Endothelial cell of umbilical vein (primary cell): ENCODE data around the gene SEMA4D. TPM values are rescaled to one million over a fixed set of nuclear protein-coding genes. Genes with fewer than 3 reads are reported as not detected.

Experiments
- BruUV-seq: library from RNA; stranded (reverse); fragments of 400-500 nt; replicated peaks from 2 replicates; lab custom pipeline; 2021; lab: Mats Ljungman, UMichigan
- CTCF ChIA-PET: fragments of 300-600, 350-600 bp; sonication (Branson Sonifier 250); formaldehyde crosslinking; loops from one replicate; lab custom pipeline; 2021; ENCODE audit warnings: antibody characterized with exemption, inconsistent platforms; lab: Charles Lee
- POLR2A ChIA-PET: fragments of 300-600, 350-600 bp; sonication (Branson Sonifier 250); formaldehyde crosslinking; loops from one replicate; lab custom pipeline; 2021; ENCODE audit warnings: antibody characterized with exemption, inconsistent platforms; lab: Charles Lee
- DNase-seq: peaks from one replicate; pipeline ENCODE4 v3.0.0-alpha.2; 2011; ENCODE audit warnings: low read depth, low spot score
- FAIRE-seq: peaks from 2 replicates; lab custom pipeline; 2011; peaks lifted over from hg19 to GRCh38; lab: Jason Lieb, UNC
- H2AFZ ChIP-seq: 2 replicates; pipeline ENCODE4 v1.6.0; 2012; ENCODE audit warnings: low read depth, low read length, control low read depth, inconsistent platforms
- H3K27ac ChIP-seq: 2 replicates; pipeline ENCODE4 v1.5.1; 2011; ENCODE audit warnings: low read depth, mild to moderate bottlenecking, control low read depth, low read length, moderate library complexity; ENCODE audit not compliant: insufficient read depth
- H3K27me3 ChIP-seq, 2 experiments: 2 replicates each; pipeline versions ENCODE4 v1.6.0 to v1.6.1; 2011; ENCODE audit warnings: low read length in 2 of 2, mixed read lengths in 1 of 2; ENCODE audit not compliant: control insufficient read depth in 2 of 2, insufficient read depth in 2 of 2
- H3K36me3 ChIP-seq, 2 experiments: 2 replicates in 1 of 2; 3 replicates in 1 of 2; pipeline ENCODE4 v1.5.1; 2011; ENCODE audit warnings: low read length in 2 of 2, mild to moderate bottlenecking in 1 of 2, moderate library complexity in 1 of 2; ENCODE audit not compliant: control insufficient read depth in 2 of 2, insufficient read depth in 2 of 2; ENCODE audit errors: extremely low read depth in 1 of 2
- H3K4me1 ChIP-seq: 3 replicates; pipeline ENCODE4 v1.5.1; 2011; ENCODE audit warnings: mild to moderate bottlenecking, low read length; ENCODE audit not compliant: control insufficient read depth, insufficient read depth; ENCODE audit errors: extremely low read depth
- H3K4me2 ChIP-seq: 2 replicates; pipeline ENCODE4 v1.6.1; 2011; ENCODE audit warnings: low read length, control low read depth, mixed read lengths; ENCODE audit not compliant: insufficient read depth
- H3K4me3 ChIP-seq, 3 experiments: fragments of 200-600 bp in 1 of 3; sonication (generic), shearing (Covaris generic) in 1 of 3; replicated peaks in 1 of 3; 2 replicates each; pipeline ENCODE4 v1.5.1; 2011 to 2016; ENCODE audit warnings: control low read depth in 3 of 3, low read length in 3 of 3, mild to moderate bottlenecking in 2 of 3, inconsistent platforms in 1 of 3, low read depth in 1 of 3, moderate library complexity in 1 of 3; ENCODE audit not compliant: insufficient read depth in 1 of 3
- H3K79me2 ChIP-seq: 2 replicates; pipeline ENCODE4 v1.6.0; 2012; ENCODE audit warnings: low read length, inconsistent platforms; ENCODE audit not compliant: control insufficient read depth, insufficient read depth
- H3K9ac ChIP-seq: replicated peaks from 2 replicates; pipeline ENCODE3; 2011; ENCODE audit warnings: low read length, control low read depth; ENCODE audit not compliant: insufficient read depth; ENCODE audit errors: extremely low read depth
- H3K9me1 ChIP-seq: replicated peaks from 3 replicates; pipeline ENCODE4 v1.6.0; 2011; ENCODE audit warnings: mild to moderate bottlenecking, low read length; ENCODE audit not compliant: control insufficient read depth, insufficient read depth; ENCODE audit errors: extremely low read depth
- H3K9me3 ChIP-seq: replicated peaks from 2 replicates; pipeline ENCODE4 v1.5.1; 2012; ENCODE audit warnings: low read length, inconsistent platforms; ENCODE audit not compliant: control insufficient read depth, insufficient read depth
- H4K20me1 ChIP-seq: replicated peaks from 2 replicates; pipeline ENCODE3; 2011; ENCODE audit warnings: mild to moderate bottlenecking, low read length; ENCODE audit not compliant: control insufficient read depth, insufficient read depth; ENCODE audit errors: extremely low read depth
- EZH2 ChIP-seq: IDR thresholded peaks from 2 replicates; pipeline ENCODE4 v1.6.1; 2012; ENCODE audit warnings: borderline replicate concordance, low read depth, mild to moderate bottlenecking, moderate library complexity, low read length, inconsistent platforms; ENCODE audit not compliant: severe bottlenecking
- FOS ChIP-seq: IDR thresholded peaks from 2 replicates; pipeline ENCODE4 v1.6.1; 2011; ENCODE audit warnings: mild to moderate bottlenecking, low read length, moderate library complexity, borderline replicate concordance; ENCODE audit not compliant: insufficient read depth
- GATA2 ChIP-seq: IDR thresholded peaks from 2 replicates; pipeline ENCODE4 v1.7.0; 2011; ENCODE audit warnings: low read depth, mild to moderate bottlenecking, moderate library complexity, mixed read lengths, low read length; ENCODE audit not compliant: insufficient read length, insufficient read depth
- JUN ChIP-seq: IDR thresholded peaks from 2 replicates; pipeline ENCODE4 v1.6.1; 2011; ENCODE audit warnings: borderline replicate concordance, low read depth; ENCODE audit not compliant: insufficient read length, insufficient read depth
- MYC ChIP-seq: IDR thresholded peaks from one replicate; pipeline ENCODE4 v1.6.1; 2011; ENCODE audit warnings: mild to moderate bottlenecking, low read depth, low read length
- POLR2A ChIP-seq: IDR thresholded peaks from 2 replicates; pipeline ENCODE4 v1.6.1; 2012; ENCODE audit warnings: low read depth, mild to moderate bottlenecking, control low read depth, low read length
- POLR2AphosphoS5 ChIP-seq: IDR thresholded peaks from 2 replicates; pipeline ENCODE4 v1.6.1; 2012; ENCODE audit warnings: low read depth, mild to moderate bottlenecking, control low read depth, low read length, moderate library complexity; ENCODE audit not compliant: insufficient read depth
- dilution Hi-C: fragments of 300-500 bp; cut with MboI; formaldehyde crosslinking; loops from one replicate; pipeline ENCODE4 v1.15.0; 2019; ENCODE audit warnings: low sequenced_read_pairs; ENCODE audit not compliant: extremely low pct_ligation_motif_present
- intact Hi-C: fragments of 100-400 bp; cut with micrococcal nuclease; formaldehyde crosslinking; loops from one replicate; pipeline ENCODE4 v1.10.0; 2022
- polyA plus RNA-seq, 4 experiments: library from polyadenylated mRNA; depleted of rRNA in 3 of 4; stranded (reverse) in 3 of 4; unstranded in 1 of 4; fragments of >200 nt; gene quantifications; 2 replicates each; pipeline versions ENCODE4 v1.2.1 to v1.2.3, GENCODE V29; 2011 to 2012; ENCODE audit warnings: missing spikeins in 1 of 4
- total RNA-seq: library from RNA; stranded (reverse); gene quantifications from 2 replicates; pipeline ENCODE4 v1.2.3, GENCODE V29; 2021
- TF ChIP-seq, protein P1 (sequence below): IDR thresholded peaks from 2 replicates; pipeline ENCODE4 v1.6.1; 2011; ENCODE audit not compliant: insufficient read depth, insufficient read length
- TF ChIP-seq, protein P2 (sequence below), 2 donors: IDR thresholded peaks; 1 replicate in 1 of 2; 2 replicates in 1 of 2; pipeline ENCODE4 v1.5.1; 2011; ENCODE audit warnings: low read length in 2 of 2, mild to moderate bottlenecking in 2 of 2, moderate library complexity in 2 of 2, control low read depth in 1 of 2, inconsistent platforms in 1 of 2, low read depth in 1 of 2; ENCODE audit not compliant: insufficient read depth in 1 of 2; ENCODE audit errors: extremely low read depth in 1 of 2

The SEMA4D gene
- total and polyA plus RNA-seq, 2 donors (not counting 3 experiments of a cell fraction or from before 2014, with no cell fraction given): 3.9 to 15.7 TPM

- Histone ChIP-seq H3K9ac (no peak overlapping the region), H3K27me3 (no peaks in the 10 kb centered on the region), H3K9me1 (no peaks in the 10 kb centered on the region), H3K79me2 (no peaks in the 10 kb centered on the region), H2AFZ (no peak overlapping the region), H3K4me3 (no peak overlapping the region), H3K36me3 (peaks cover 0 to 6% of the 10 kb centered on the region in 2 experiments), H4K20me1 (no peaks in the 10 kb centered on the region), H3K4me2 (no peak overlapping the region), H3K27ac (no peak overlapping the region), H3K9me3 (no peaks in the 10 kb centered on the region), H3K4me1 (no peaks in the 10 kb centered on the region)
- intact Hi-C loops: no loop called here
- CTCF ChIA-PET: no interaction called here
- POLR2A ChIA-PET: no interaction called here
- no peak for TF ChIP-seq POLR2AphosphoS5
- FAIRE-seq: no peak
- no peak for DNase-seq
- dilution Hi-C loops: no loop called here
- no TSS peak for BruUV-seq
Observed at GRCh38 chr9:89383721-89384300, 114.1 kb downstream of the SEMA4D start.

DNA sequence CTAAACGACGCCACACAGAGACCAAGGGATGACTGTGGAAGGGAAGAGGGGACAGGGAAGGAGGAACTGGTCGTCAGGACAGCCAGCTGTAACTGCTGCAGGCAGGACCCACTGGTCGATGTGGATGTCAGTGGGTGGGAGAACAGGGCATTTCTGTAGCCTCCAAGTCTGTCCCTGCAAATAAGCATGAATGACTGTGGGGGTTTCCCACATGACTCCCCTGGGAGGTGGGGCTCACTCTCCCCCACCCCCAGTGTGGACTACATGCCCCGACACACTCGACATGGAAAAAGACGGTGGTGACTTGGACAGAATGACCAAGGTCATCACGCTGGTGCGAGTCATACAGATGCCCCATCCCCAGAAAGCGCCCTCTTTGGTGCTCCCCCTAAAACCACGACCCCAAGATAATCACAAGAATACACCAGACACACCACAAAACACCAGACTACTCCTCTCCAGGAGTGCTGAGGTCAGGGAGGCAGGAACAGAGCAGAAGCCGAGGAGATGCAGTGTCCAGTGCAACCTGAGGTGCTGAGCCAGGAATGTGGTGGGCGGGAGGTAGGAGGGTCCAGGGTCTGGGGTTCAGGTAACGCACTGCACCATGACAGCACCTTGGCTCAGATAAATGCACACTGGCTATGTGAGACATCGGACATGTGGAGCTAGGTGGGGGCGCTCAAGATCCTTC, 114.7 kb downstream of the SEMA4D start:
- no peaks in the 10 kb centered on the region for H3K27me3 ChIP-seq
- no peak overlapping the region for H3K9ac ChIP-seq
- no peaks in the 10 kb centered on the region for H3K79me2 ChIP-seq
- dilution Hi-C loops: no loop called here
- no peak overlapping the region for H3K4me2 ChIP-seq
- intact Hi-C loops: no loop called here
- H3K36me3 ChIP-seq: peaks cover 0 to 4% of the 10 kb centered on the region in 2 experiments
- H3K9me1 ChIP-seq: no peaks in the 10 kb centered on the region
- CTCF ChIA-PET: interaction anchor here (1.4 kb wide), 1 partner anchor 166 kb away, joined by 7 read pairs; no protein-coding TSS in a partner anchor
- no peak overlapping the region for H2AFZ ChIP-seq
- TF ChIP-seq, protein P1, sequence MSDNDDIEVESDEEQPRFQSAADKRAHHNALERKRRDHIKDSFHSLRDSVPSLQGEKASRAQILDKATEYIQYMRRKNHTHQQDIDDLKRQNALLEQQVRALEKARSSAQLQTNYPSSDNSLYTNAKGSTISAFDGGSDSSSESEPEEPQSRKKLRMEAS: no peak
- TF ChIP-seq FOS (no peak), POLR2A (no peak), EZH2 (no peak), GATA2 (no peak), JUN (no peak), POLR2AphosphoS5 (no peak), MYC (no peak)
- TF ChIP-seq, protein P2, sequence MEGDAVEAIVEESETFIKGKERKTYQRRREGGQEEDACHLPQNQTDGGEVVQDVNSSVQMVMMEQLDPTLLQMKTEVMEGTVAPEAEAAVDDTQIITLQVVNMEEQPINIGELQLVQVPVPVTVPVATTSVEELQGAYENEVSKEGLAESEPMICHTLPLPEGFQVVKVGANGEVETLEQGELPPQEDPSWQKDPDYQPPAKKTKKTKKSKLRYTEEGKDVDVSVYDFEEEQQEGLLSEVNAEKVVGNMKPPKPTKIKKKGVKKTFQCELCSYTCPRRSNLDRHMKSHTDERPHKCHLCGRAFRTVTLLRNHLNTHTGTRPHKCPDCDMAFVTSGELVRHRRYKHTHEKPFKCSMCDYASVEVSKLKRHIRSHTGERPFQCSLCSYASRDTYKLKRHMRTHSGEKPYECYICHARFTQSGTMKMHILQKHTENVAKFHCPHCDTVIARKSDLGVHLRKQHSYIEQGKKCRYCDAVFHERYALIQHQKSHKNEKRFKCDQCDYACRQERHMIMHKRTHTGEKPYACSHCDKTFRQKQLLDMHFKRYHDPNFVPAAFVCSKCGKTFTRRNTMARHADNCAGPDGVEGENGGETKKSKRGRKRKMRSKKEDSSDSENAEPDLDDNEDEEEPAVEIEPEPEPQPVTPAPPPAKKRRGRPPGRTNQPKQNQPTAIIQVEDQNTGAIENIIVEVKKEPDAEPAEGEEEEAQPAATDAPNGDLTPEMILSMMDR (IDR thresholded peaks at IDR 0.05; ENCODE audit: extremely low read depth in 1 of 2, insufficient read depth in 1 of 2, low read depth in 1 of 2, low read length in 2 of 2): no peak
- H3K27ac ChIP-seq: no peak overlapping the region
- H4K20me1 ChIP-seq: no peaks in the 10 kb centered on the region
- BruUV-seq: no TSS peak
- H3K9me3 ChIP-seq: no peaks in the 10 kb centered on the region
- H3K4me3 ChIP-seq: no peak overlapping the region
- POLR2A ChIA-PET: no interaction called here
- FAIRE-seq: no peak
- H3K4me1 ChIP-seq: no peaks in the 10 kb centered on the region
- DNase-seq: no peak
